NCI-H1092 treated with DMSO at 0.1 percent for 48 hours (cell line): ENCODE measurements around the gene GAP43.
"Not testable (repeated sequence)": the region's sequence is repeated elsewhere in the genome, so short reads cannot be mapped to it uniquely, and the experiment has no call there.

ENCODE experiments used
- DNase-seq: peaks from one replicate; lab custom pipeline; 2025; lab: John Stamatoyannopoulos, UW

GAP43 gene

GRCh38 chr3:115698851-115699591, 75.7 kb downstream of the GAP43 start:
- DNase-seq: peak; percentile 25

- no peak for DNase-seq
Observed at GRCh38 chr3:115699706-115700105, 76.4 kb downstream of the GAP43 start.

GRCh38 chr3:115702598-115702997, 79.3 kb downstream of the GAP43 start:
- DNase-seq: no peak

- DNase-seq: peak; percentile 44
Observed at GRCh38 chr3:115704661-115705338, 81.5 kb downstream of the GAP43 start.

GRCh38 chr3:115706311-115706829, 83.1 kb downstream of the GAP43 start:
- DNase-seq: no peak

GRCh38 chr3:115708540-115708939, 85.2 kb downstream of the GAP43 start:
- DNase-seq: no peak

- peak; percentile 35 for DNase-seq
Observed at GRCh38 chr3:115709093-115709492, 85.8 kb downstream of the GAP43 start.

- DNase-seq: no peak
Observed at GRCh38 chr3:115709931-115710330, 86.6 kb downstream of the GAP43 start.

GRCh38 chr3:115710799-115711198, 87.5 kb downstream of the GAP43 start:
- DNase-seq: no peak

GRCh38 chr3:115712871-115713270, 89.6 kb downstream of the GAP43 start:
- DNase-seq: no peak

- peak; percentile 98 for DNase-seq
Observed at GRCh38 chr3:115713284-115713683, 90.0 kb downstream of the GAP43 start.

- DNase-seq: no peak
Observed at GRCh38 chr3:115715241-115715745, 92.0 kb downstream of the GAP43 start.

- no peak for DNase-seq
Observed at GRCh38 chr3:115720983-115721382, 97.7 kb downstream of the GAP43 start.

- DNase-seq: no peak
Observed at GRCh38 chr3:115725800-115726199, 102.5 kb downstream of the GAP43 start.

GRCh38 chr3:115727135-115727534, 103.8 kb downstream of the GAP43 start:
- no peak for DNase-seq

- no peak for DNase-seq
Observed at GRCh38 chr3:115728013-115728412, 104.7 kb downstream of the GAP43 start.

- not testable (repeated sequence) for DNase-seq
Observed at GRCh38 chr3:115736341-115736740, 113.0 kb downstream of the GAP43 start.

GRCh38 chr3:115741650-115742049, 118.3 kb downstream of the GAP43 start:
- no peak for DNase-seq

GRCh38 chr3:115744516-115744915, 121.2 kb downstream of the GAP43 start:
- DNase-seq: not testable (repeated sequence)

GRCh38 chr3:115752978-115753377, 129.7 kb downstream of the GAP43 start:
- DNase-seq: not testable (repeated sequence)

GRCh38 chr3:115758076-115758763, 134.9 kb downstream of the GAP43 start:
- peak; percentile 59 for DNase-seq

- no peak for DNase-seq
Observed at GRCh38 chr3:115760716-115761115, 137.4 kb downstream of the GAP43 start.

- no peak for DNase-seq
Observed at GRCh38 chr3:115761927-115762305, 138.6 kb downstream of the GAP43 start.
